ENCODE measurements around the gene PRR19. TPM values are rescaled to one million over a fixed set of nuclear protein-coding genes. Genes with fewer than 3 reads are reported as not detected.

PRR19 gene
- total and polyA plus RNA-seq, 10 of the 15 experiments (the other 5 are each of a cell fraction or from before 2014, with no cell fraction given), result 0.09 to 1.7 (median 0.73) TPM; not detected in 1

DNA sequence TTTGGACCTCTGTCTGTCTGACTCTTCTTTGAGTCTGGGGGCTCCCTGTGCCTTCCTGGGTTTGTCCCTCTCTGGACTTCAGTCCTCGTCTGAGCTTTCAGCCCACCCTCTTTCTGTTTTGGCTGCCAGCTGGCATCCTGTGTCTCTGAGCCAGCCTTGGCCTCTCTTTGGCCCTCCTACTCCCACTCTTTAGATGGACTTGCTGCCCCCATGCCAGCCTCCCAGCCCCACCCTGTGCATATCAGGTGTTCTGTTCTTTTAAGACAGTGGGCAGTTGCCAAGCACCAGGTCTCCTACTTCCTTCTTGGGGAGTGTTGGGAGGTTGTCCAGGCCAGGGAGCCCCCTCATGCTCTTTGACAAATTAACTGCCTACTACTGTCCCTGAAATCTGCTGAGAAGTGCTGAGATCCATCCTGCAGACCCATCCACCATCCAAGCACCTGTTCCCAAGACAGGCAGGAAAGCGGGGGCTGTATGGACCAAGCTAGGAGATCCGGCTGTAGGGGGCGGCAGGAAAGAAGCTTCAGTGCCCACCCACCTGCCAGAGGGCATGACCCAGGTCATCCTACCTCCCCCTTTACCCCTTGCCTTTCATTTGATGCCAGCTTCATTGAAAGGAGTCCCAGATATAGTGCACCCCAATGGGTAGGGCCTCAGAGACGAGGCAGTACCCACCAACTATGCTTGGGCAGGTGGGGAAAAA is 23.3 kb upstream of the PRR19 start (continued):
- TF ChIP-seq, protein P1, sequence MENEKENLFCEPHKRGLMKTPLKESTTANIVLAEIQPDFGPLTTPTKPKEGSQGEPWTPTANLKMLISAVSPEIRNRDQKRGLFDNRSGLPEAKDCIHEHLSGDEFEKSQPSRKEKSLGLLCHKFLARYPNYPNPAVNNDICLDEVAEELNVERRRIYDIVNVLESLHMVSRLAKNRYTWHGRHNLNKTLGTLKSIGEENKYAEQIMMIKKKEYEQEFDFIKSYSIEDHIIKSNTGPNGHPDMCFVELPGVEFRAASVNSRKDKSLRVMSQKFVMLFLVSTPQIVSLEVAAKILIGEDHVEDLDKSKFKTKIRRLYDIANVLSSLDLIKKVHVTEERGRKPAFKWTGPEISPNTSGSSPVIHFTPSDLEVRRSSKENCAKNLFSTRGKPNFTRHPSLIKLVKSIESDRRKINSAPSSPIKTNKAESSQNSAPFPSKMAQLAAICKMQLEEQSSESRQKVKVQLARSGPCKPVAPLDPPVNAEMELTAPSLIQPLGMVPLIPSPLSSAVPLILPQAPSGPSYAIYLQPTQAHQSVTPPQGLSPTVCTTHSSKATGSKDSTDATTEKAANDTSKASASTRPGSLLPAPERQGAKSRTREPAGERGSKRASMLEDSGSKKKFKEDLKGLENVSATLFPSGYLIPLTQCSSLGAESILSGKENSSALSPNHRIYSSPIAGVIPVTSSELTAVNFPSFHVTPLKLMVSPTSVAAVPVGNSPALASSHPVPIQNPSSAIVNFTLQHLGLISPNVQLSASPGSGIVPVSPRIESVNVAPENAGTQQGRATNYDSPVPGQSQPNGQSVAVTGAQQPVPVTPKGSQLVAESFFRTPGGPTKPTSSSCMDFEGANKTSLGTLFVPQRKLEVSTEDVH (IDR thresholded peaks at IDR 0.05; ENCODE audit: low read depth, partially characterized antibody), result no peak
- TF ChIP-seq EGR1 (IDR thresholded peaks at IDR 0.05; ENCODE audit: borderline replicate concordance in 1 of 2, low read depth in 2 of 2, low read length in 2 of 2) (no peak), ZNF217 (IDR thresholded peaks at IDR 0.05) (no peak), ZNF24 (IDR thresholded peaks at IDR 0.05) (no peak), SMARCA5 (IDR thresholded peaks at IDR 0.05) (no peak), HDGF (IDR thresholded peaks at IDR 0.05) (no peak), NBN (IDR thresholded peaks at IDR 0.05) (no peak), ZNF274 (IDR thresholded peaks at IDR 0.05; ENCODE audit: insufficient read depth, insufficient read length) (no peak), SPI1 (IDR thresholded peaks at IDR 0.05; ENCODE audit: borderline replicate concordance, insufficient read depth, low read depth, low read length) (no peak), FOXK2 (IDR thresholded peaks at IDR 0.05) (no peak), SMAD1 (IDR thresholded peaks at IDR 0.05; ENCODE audit: low read depth, partially characterized antibody) (no peak), RBBP5 (conservative IDR thresholded peaks at IDR 0.05) (no peak)

Data from GM12878 (cell line).